CD14-positive monocyte (primary cell): ENCODE measurements around the gene OSBPL2. TPM values are rescaled to one million over a fixed set of nuclear protein-coding genes. Genes with fewer than 3 reads are reported as not detected.

Experiments
- DNase-seq, 3 donors: peaks; one replicate each; pipeline ENCODE4 v3.0.0-alpha.2; 2011 to 2022
- H2AFZ ChIP-seq: 2 replicates; pipeline ENCODE4 v1.6.0; 2012; ENCODE audit warnings: mild to moderate bottlenecking, low read depth, low read length, inconsistent platforms; ENCODE audit not compliant: insufficient read depth, poor library complexity, severe bottlenecking
- H3K27ac ChIP-seq, 2 donors: 1 replicate in 1 of 2; 2 replicates in 1 of 2; pipeline ENCODE4 v1.5.1; 2012 to 2013; ENCODE audit warnings: low read length in 2 of 2, control low read depth in 1 of 2, inconsistent platforms in 1 of 2, low read depth in 1 of 2, mild to moderate bottlenecking in 1 of 2
- H3K27me3 ChIP-seq, 2 donors: one replicate each; pipeline versions ENCODE4 v1.6.0 to v1.6.1; 2011 to 2013; ENCODE audit warnings: low read length in 2 of 2; ENCODE audit not compliant: control insufficient read depth in 2 of 2, insufficient read depth in 2 of 2
- H3K36me3 ChIP-seq, 2 donors: replicated peaks in 1 of 2; 1 replicate in 1 of 2; 2 replicates in 1 of 2; pipeline versions ENCODE4 v1.5.1 to v1.6.1; 2012 to 2013; ENCODE audit warnings: low read length in 2 of 2, control low read depth in 1 of 2, inconsistent platforms in 1 of 2, mild to moderate bottlenecking in 1 of 2; ENCODE audit not compliant: insufficient read depth in 2 of 2, control insufficient read depth in 1 of 2
- H3K4me1 ChIP-seq, 2 donors: 1 replicate in 1 of 2; 2 replicates in 1 of 2; pipeline versions ENCODE4 v1.5.1 to v1.6.1; 2012 to 2013; ENCODE audit warnings: low read length in 2 of 2, control low read depth in 1 of 2, inconsistent platforms in 1 of 2, mild to moderate bottlenecking in 1 of 2, moderate library complexity in 1 of 2; ENCODE audit not compliant: insufficient read depth in 2 of 2, control insufficient read depth in 1 of 2
- H3K4me2 ChIP-seq: replicated peaks from 2 replicates; pipeline ENCODE3; 2012; ENCODE audit warnings: low read length, moderate library complexity, mild to moderate bottlenecking; ENCODE audit not compliant: poor library complexity, severe bottlenecking; ENCODE audit errors: extremely low read depth
- H3K4me3 ChIP-seq, 3 experiments: fragments of 200-600 bp in 1 of 3; sonication (generic) in 1 of 3; replicated peaks in 1 of 3; 1 replicate in 2 of 3; 2 replicates in 1 of 3; pipeline ENCODE4 v1.5.1; 2011 to 2013; ENCODE audit warnings: low read length in 3 of 3, mild to moderate bottlenecking in 3 of 3, control low read depth in 2 of 3, low read depth in 2 of 3, inconsistent platforms in 1 of 3, moderate library complexity in 1 of 3
- H3K79me2 ChIP-seq: 2 replicates; pipeline ENCODE4 v1.6.0; 2012; ENCODE audit warnings: mild to moderate bottlenecking, control low read depth, inconsistent platforms, low read length, moderate library complexity; ENCODE audit not compliant: insufficient read depth
- H3K9ac ChIP-seq: 2 replicates; pipeline ENCODE4 v1.6.0; 2017; ENCODE audit warnings: low read length, mild to moderate bottlenecking; ENCODE audit not compliant: insufficient read depth, poor library complexity, severe bottlenecking
- H3K9me3 ChIP-seq, 2 donors: replicated peaks in 1 of 2; 1 replicate in 1 of 2; 2 replicates in 1 of 2; pipeline versions ENCODE4 v1.5.1 to v1.6.1; 2012 to 2013; ENCODE audit warnings: low read length in 2 of 2, control low read depth in 1 of 2; ENCODE audit not compliant: control insufficient read depth in 1 of 2, insufficient read depth in 1 of 2
- H4K20me1 ChIP-seq: 2 replicates; pipeline ENCODE4 v1.6.0; 2012; ENCODE audit warnings: mild to moderate bottlenecking, low read length, control low read depth, moderate library complexity; ENCODE audit not compliant: insufficient read depth
- H3K27ac Mint-ChIP-seq, 7 donors: one replicate each; pipeline ENCODE4 v1.8.0; 2020; ENCODE audit warnings: mild to moderate bottlenecking in 7 of 7, mixed read lengths in 7 of 7, moderate library complexity in 6 of 7, inconsistent platforms in 2 of 7
- H3K27me3 Mint-ChIP-seq, 3 donors: one replicate each; pipeline ENCODE4 v1.8.0; 2021 to 2022; ENCODE audit warnings: low read depth in 3 of 3, mild to moderate bottlenecking in 3 of 3, mixed read lengths in 3 of 3, moderate library complexity in 3 of 3, inconsistent platforms in 1 of 3
- H3K36me3 Mint-ChIP-seq, 2 donors: one replicate each; pipeline ENCODE4 v1.8.0; 2020; ENCODE audit warnings: mixed read lengths in 2 of 2, inconsistent platforms in 1 of 2, mild to moderate bottlenecking in 1 of 2
- H3K4me1 Mint-ChIP-seq: one replicate; pipeline ENCODE4 v1.8.0; 2020; ENCODE audit warnings: mild to moderate bottlenecking, mixed read lengths
- H3K4me3 Mint-ChIP-seq, 2 donors: one replicate each; pipeline ENCODE4 v1.8.0; 2020; ENCODE audit warnings: mild to moderate bottlenecking in 2 of 2, mixed read lengths in 2 of 2, moderate library complexity in 1 of 2
- H3K9me3 Mint-ChIP-seq, 7 donors: one replicate each; pipeline ENCODE4 v1.8.0; 2020 to 2022; ENCODE audit warnings: mixed read lengths in 7 of 7, mild to moderate bottlenecking in 6 of 7, moderate library complexity in 6 of 7, inconsistent platforms in 2 of 7
- CTCF ChIP-seq: fragments of 200-600 bp; IDR thresholded peaks from one replicate; pipeline ENCODE4 v1.8.0; 2022; ENCODE audit warnings: antibody characterized with exemption, mild to moderate bottlenecking
- WGBS: methylation state at CpG from one replicate; pipeline ENCODE4 v1.1.5; 2013; ENCODE audit warnings: missing lambda C conversion rate; ENCODE audit not compliant: insufficient coverage; 5-methylcytosine and 5-hydroxymethylcytosine counted together
- intact Hi-C, 2 donors: fragments of 100-400 bp; cut with micrococcal nuclease; formaldehyde crosslinking; loops; one replicate each; pipeline versions ENCODE4 v1.15.0 to v1.15.1; 2023
- polyA plus RNA-seq, 3 donors: library from polyadenylated mRNA; depleted of rRNA in 1 of 3; unstranded in 2 of 3; stranded (reverse) in 1 of 3; fragments of 300-500 nt in 2 of 3; fragments of >200 nt in 1 of 3; fragmentation: Illumina TruSeq in 2 of 3; gene quantifications; 1 replicate in 2 of 3; 2 replicates in 1 of 3; pipeline ENCODE4 v1.2.3, GENCODE V29; 2012 to 2021

OSBPL2 gene
- polyA plus RNA-seq, 3 donors: 12.9 to 29.1 (median 17.9) TPM

GRCh38 chr20:62239278-62239879 is 1.1 kb downstream of the OSBPL2 start:
- no peak for TF ChIP-seq CTCF
- Histone ChIP-seq H3K79me2 (peaks cover 57% of the 10 kb centered on the region), H3K4me3 (peak overlapping the region; percentile 64 to 82 (median 70)), H3K9ac (peak overlapping the region; percentile 86), H3K4me2 (peak overlapping the region; percentile 91), H3K27ac (peak overlapping the region; percentile 13 to 79), H4K20me1 (peaks cover 46% of the 10 kb centered on the region), H3K9me3 (no peaks in the 10 kb centered on the region), H3K4me1 (peaks cover 28 to 38% of the 10 kb centered on the region in 2 donors), H3K27me3 (no peaks in the 10 kb centered on the region), H3K36me3 (peaks cover 14 to 25% of the 10 kb centered on the region in 2 donors), H2AFZ (peak overlapping the region; percentile 74)
- Mint-ChIP-seq H3K4me1 (peaks cover 39% of the 10 kb centered on the region), H3K4me3 (peak overlapping the region; percentile 82 to 91), H3K9me3 (peaks cover 0 to 2% (median 0%) of the 10 kb centered on the region in 7 donors), H3K27ac (peak overlapping the region; percentile 72 to 89 (median 83)), H3K36me3 (peaks cover 22 to 33% of the 10 kb centered on the region in 2 donors), H3K27me3 (peaks cover 0 to 5% (median 2%) of the 10 kb centered on the region in 3 donors)
- 84% methylated on average over 18 of the region's 23 CpGs for WGBS
- DNase-seq: no peak
- intact Hi-C loops: loop anchor here (5.0 to 10.0 kb wide), 7 partner anchors 52 to 698 kb away; partner anchors contain the start of genes ADRM1 (in 1 of the 2), CABLES2 (in 1 of the 2), GID8 (in 1 of the 2) and LSM14B (in 1 of the 2)

- peak overlapping the region in 1 of 3 experiments; percentile 82 for H3K4me3 ChIP-seq
- H3K9me3 Mint-ChIP-seq: peaks cover 0 to 2% (median 0%) of the 10 kb centered on the region in 7 donors
- H3K4me3 Mint-ChIP-seq: peak overlapping the region; percentile 75 to 82
- peak overlapping the region; percentile 22 for H3K4me2 ChIP-seq
- peaks cover 0 to 6% (median 2%) of the 10 kb centered on the region in 3 donors for H3K27me3 Mint-ChIP-seq
- no peak overlapping the region for H3K9ac ChIP-seq
- peak overlapping the region; percentile 13 to 79 for H3K27ac ChIP-seq
- H4K20me1 ChIP-seq: peaks cover 53% of the 10 kb centered on the region
- H3K79me2 ChIP-seq: peaks cover 63% of the 10 kb centered on the region
- 100% methylated on average over 1 of the region's 13 CpGs for WGBS
- H3K9me3 ChIP-seq: no peaks in the 10 kb centered on the region
- peaks cover 28 to 38% of the 10 kb centered on the region in 2 donors for H3K4me1 ChIP-seq
- peaks cover 27 to 38% of the 10 kb centered on the region in 2 donors for H3K36me3 Mint-ChIP-seq
- intact Hi-C loops: loop anchor here in 1 of 2 donors (5.0 kb wide), 1 partner anchor 147 kb away; the partner anchor contains the start of gene RPS21
- no peak overlapping the region for H2AFZ ChIP-seq
- H3K36me3 ChIP-seq: peaks cover 18 to 29% of the 10 kb centered on the region in 2 donors
- DNase-seq: peak; percentile 32 to 68 (median 59)
- H3K27me3 ChIP-seq: no peaks in the 10 kb centered on the region
- peak overlapping the region in 6 of 7 donors; percentile 22 to 88 (median 68) for H3K27ac Mint-ChIP-seq
- peaks cover 41% of the 10 kb centered on the region for H3K4me1 Mint-ChIP-seq
- TF ChIP-seq CTCF: no peak
Measured at GRCh38 chr20:62240020-62240685, 1.8 kb downstream of the OSBPL2 start.
